NB4 (cell line): ENCODE data around the gene APEH.

Experiments used
- DNase-seq: peaks from one replicate; pipeline ENCODE4 v3.0.0; 2010; ENCODE audit warnings: low read depth
- H3K4me3 ChIP-seq: one replicate; pipeline ENCODE4 v1.5.1; 2011; ENCODE audit warnings: mild to moderate bottlenecking, low read depth, low read length, moderate library complexity
- CTCF ChIP-seq: IDR thresholded peaks from one replicate; pipeline ENCODE4 v1.5.1; 2012; ENCODE audit warnings: low read depth, low read length
- MYC ChIP-seq: IDR thresholded peaks from 2 replicates; pipeline ENCODE4 v1.6.1; 2011; ENCODE audit warnings: low read depth, low read length
- POLR2A ChIP-seq: IDR thresholded peaks from 2 replicates; pipeline ENCODE4 v1.6.1; 2011; ENCODE audit warnings: mild to moderate bottlenecking; ENCODE audit not compliant: insufficient read length; ENCODE audit errors: extremely low read depth
- TF ChIP-seq, protein P1 (sequence below): IDR thresholded peaks from 2 replicates; pipeline ENCODE4 v1.6.1; 2011; ENCODE audit warnings: low read depth, low read length

APEH gene

GRCh38 chr3:49650637-49651036 lies 23.5 kb upstream of the APEH start:
- H3K4me3 ChIP-seq = no peak overlapping the region
- TF ChIP-seq POLR2A (no peak), CTCF (no peak), MYC (no peak)
- TF ChIP-seq, protein P1, sequence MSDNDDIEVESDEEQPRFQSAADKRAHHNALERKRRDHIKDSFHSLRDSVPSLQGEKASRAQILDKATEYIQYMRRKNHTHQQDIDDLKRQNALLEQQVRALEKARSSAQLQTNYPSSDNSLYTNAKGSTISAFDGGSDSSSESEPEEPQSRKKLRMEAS = no peak
- DNase-seq = no peak

- no peak for TF ChIP-seq CTCF
- TF ChIP-seq MYC = no peak
- TF ChIP-seq, protein P1 = no peak
- TF ChIP-seq POLR2A = no peak
- H3K4me3 ChIP-seq = no peak overlapping the region
- no peak for DNase-seq
These were observed 21.8 kb upstream of the APEH start for GRCh38 chr3:49652218-49652902.

DNA sequence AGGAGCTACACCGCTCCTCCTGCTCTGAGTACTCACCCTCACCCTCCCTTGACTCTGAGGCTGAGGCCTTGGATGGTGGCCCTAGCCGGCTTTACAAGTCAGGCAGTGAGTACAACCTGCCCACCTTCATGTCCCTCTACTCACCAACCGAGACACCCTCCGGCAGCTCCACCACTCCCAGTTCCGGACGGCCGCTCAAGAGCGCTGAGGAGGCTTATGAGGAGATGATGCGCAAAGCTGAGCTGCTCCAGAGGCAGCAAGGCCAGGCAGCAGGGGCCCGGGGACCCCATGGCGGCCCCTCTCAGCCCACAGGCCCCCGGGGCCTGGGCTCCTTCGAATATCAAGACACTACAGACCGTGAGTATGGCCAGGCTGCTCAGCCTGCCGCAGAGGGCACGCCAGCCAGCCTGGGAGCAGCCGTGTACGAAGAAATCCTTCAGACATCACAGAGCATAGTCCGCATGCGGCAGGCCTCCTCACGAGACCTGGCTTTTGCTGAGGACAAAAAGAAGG lies 21.2 kb upstream of the APEH start:
- TF ChIP-seq CTCF (no peak), POLR2A (no peak), MYC (no peak)
- TF ChIP-seq, protein P1 = no peak
- no peak for DNase-seq
- no peak overlapping the region for H3K4me3 ChIP-seq

GRCh38 chr3:49653621-49654020 lies 20.5 kb upstream of the APEH start:
- no peak overlapping the region for H3K4me3 ChIP-seq
- DNase-seq = no peak
- no peak for TF ChIP-seq POLR2A
- TF ChIP-seq, protein P1 = no peak
- no peak for TF ChIP-seq CTCF
- TF ChIP-seq MYC = no peak

GRCh38 chr3:49654176-49654825 lies 19.9 kb upstream of the APEH start:
- DNase-seq = no peak
- H3K4me3 ChIP-seq = no peak overlapping the region
- TF ChIP-seq POLR2A (no peak), CTCF (no peak), MYC (no peak)
- TF ChIP-seq, protein P1 = no peak
